IPS DF 19.7 (cell line): Measurements from ENCODE around the gene SLC22A23.

ENCODE experiments used
- DNase-seq: peaks from one replicate; pipeline ENCODE4 v3.0.0-alpha.2; 2013; ENCODE audit warnings: low read depth, low spot score

Gene SLC22A23

GRCh38 chr6:3335169-3335568 is 121.7 kb downstream of the SLC22A23 start:
- DNase-seq: no peak

GRCh38 chr6:3334555-3334954 is 122.3 kb downstream of the SLC22A23 start:
- DNase-seq: no peak

GRCh38 chr6:3333263-3333662 is 123.6 kb downstream of the SLC22A23 start:
- no peak for DNase-seq

GRCh38 chr6:3331971-3332370 is 124.9 kb downstream of the SLC22A23 start:
- no peak for DNase-seq

GRCh38 chr6:3331494-3331893 is 125.4 kb downstream of the SLC22A23 start:
- no peak for DNase-seq

GRCh38 chr6:3330199-3330598 is 126.7 kb downstream of the SLC22A23 start:
- no peak for DNase-seq

- DNase-seq: no peak
These were observed 127.3 kb downstream of the SLC22A23 start for GRCh38 chr6:3329393-3330051.

- no peak for DNase-seq
These were observed 128.1 kb downstream of the SLC22A23 start for GRCh38 chr6:3328796-3329195.

- DNase-seq: no peak
These were observed 128.7 kb downstream of the SLC22A23 start for GRCh38 chr6:3328145-3328544.

GRCh38 chr6:3327403-3327802 is 129.4 kb downstream of the SLC22A23 start:
- DNase-seq: no peak

- DNase-seq: no peak
These were observed 129.9 kb downstream of the SLC22A23 start for GRCh38 chr6:3326981-3327380.

GRCh38 chr6:3326184-3326971 is 130.5 kb downstream of the SLC22A23 start:
- DNase-seq: no peak

- no peak for DNase-seq
These were observed 131.6 kb downstream of the SLC22A23 start for GRCh38 chr6:3325210-3325609.

- DNase-seq: no peak
These were observed 132.4 kb downstream of the SLC22A23 start for GRCh38 chr6:3324262-3324942.

- no peak for DNase-seq
These were observed 133.1 kb downstream of the SLC22A23 start for GRCh38 chr6:3323696-3324261.

GRCh38 chr6:3323148-3323547 is 133.7 kb downstream of the SLC22A23 start:
- DNase-seq: no peak

GRCh38 chr6:3322366-3322890 is 134.4 kb downstream of the SLC22A23 start:
- no peak for DNase-seq

GRCh38 chr6:3321875-3322274 is 135.0 kb downstream of the SLC22A23 start:
- DNase-seq: no peak

GRCh38 chr6:3321042-3321441 is 135.8 kb downstream of the SLC22A23 start:
- no peak for DNase-seq

GRCh38 chr6:3320238-3320811 is 136.5 kb downstream of the SLC22A23 start:
- DNase-seq: no peak

- no peak for DNase-seq
These were observed 137.1 kb downstream of the SLC22A23 start for GRCh38 chr6:3319610-3320200.
